ENCODE data around the gene KRT83.

KRT83 gene

DNA sequence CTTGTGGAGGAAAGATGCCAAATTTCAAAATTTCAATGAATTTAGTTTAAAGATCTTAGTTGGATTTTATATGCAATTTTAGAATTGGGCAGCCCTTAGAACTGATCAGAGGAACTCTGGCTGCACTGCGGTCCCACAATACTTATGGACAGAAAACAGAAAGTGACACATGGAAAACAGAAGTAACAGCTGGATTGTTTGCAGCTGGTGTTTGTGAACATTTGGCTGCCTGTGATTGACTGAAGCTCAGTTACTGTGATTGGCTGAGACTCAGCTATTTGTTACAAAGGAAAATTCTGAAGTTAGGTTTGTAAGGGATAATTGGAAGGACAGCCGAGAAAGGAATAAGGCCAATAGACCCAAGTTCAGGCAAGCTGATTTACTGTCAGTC, 56.8 kb downstream of the KRT83 start:
- Histone ChIP-seq H3K79me2 (ENCODE audit: control insufficient read depth, insufficient read depth, low read length) (no peaks in the 10 kb centered on the region), H3K9ac (ENCODE audit: low read length) (no peak overlapping the region), H2AK5ac (ENCODE audit: low read length) (no peak overlapping the region), H3K27ac (ENCODE audit: low read depth, low read length) (no peak overlapping the region), H3K36me3 (ENCODE audit: control insufficient read depth, insufficient read depth, low read length) (no peaks in the 10 kb centered on the region), H3K4ac (ENCODE audit: low read depth, low read length) (no peak overlapping the region), H4K5ac (ENCODE audit: low read length) (no peak overlapping the region), H3K4me1 (ENCODE audit: control insufficient read depth, low read depth, low read length) (no peaks in the 10 kb centered on the region), H3K4me3 (ENCODE audit: low read length) (no peak overlapping the region), H3K79me1 (ENCODE audit: low read length) (no peaks in the 10 kb centered on the region), H3K27me3 (ENCODE audit: insufficient read depth, low read length, poor library complexity) (no peaks in the 10 kb centered on the region), H3K4me2 (ENCODE audit: low read length) (no peak overlapping the region), H2BK15ac (replicated peaks; ENCODE audit: low read depth) (no peak overlapping the region), H3K56ac (ENCODE audit: low read length) (no peak overlapping the region), H2BK5ac (ENCODE audit: low read length) (no peak overlapping the region), H3K23ac (ENCODE audit: low read length) (no peak overlapping the region), H2BK120ac (ENCODE audit: low read depth, low read length) (no peak overlapping the region), H4K8ac (ENCODE audit: low read depth, low read length) (no peak overlapping the region), H3K18ac (ENCODE audit: low read length) (no peak overlapping the region)
- no CpG with 5 or more reads among the region's 2 CpGs for WGBS (ENCODE audit: extremely low coverage, insufficient coverage, low lambda C conversion rate)
- DNase-seq = no peak
